Measurements from ENCODE around the gene AP1B1.

Gene AP1B1

DNA sequence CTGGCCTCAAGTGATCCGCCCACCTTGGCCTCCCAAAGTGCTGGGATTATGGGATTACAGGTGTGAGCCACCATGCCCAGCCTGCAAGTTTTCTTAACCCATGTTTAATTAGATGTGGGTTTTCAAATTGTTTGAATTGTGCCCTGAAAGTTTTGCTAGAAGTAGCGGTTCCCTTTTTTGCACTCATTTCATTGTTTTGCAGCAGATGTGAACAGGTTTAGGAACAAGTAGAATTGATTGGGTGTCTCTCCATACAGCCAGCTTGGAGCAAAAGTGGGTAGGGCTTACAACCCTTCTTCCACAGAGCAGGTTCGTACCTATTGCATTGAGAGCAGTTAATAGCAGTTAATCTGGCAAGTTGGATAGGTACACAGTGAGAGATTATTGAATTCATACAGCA lies 104.2 kb downstream of the AP1B1 start:
- TF ChIP-seq, protein P1, sequence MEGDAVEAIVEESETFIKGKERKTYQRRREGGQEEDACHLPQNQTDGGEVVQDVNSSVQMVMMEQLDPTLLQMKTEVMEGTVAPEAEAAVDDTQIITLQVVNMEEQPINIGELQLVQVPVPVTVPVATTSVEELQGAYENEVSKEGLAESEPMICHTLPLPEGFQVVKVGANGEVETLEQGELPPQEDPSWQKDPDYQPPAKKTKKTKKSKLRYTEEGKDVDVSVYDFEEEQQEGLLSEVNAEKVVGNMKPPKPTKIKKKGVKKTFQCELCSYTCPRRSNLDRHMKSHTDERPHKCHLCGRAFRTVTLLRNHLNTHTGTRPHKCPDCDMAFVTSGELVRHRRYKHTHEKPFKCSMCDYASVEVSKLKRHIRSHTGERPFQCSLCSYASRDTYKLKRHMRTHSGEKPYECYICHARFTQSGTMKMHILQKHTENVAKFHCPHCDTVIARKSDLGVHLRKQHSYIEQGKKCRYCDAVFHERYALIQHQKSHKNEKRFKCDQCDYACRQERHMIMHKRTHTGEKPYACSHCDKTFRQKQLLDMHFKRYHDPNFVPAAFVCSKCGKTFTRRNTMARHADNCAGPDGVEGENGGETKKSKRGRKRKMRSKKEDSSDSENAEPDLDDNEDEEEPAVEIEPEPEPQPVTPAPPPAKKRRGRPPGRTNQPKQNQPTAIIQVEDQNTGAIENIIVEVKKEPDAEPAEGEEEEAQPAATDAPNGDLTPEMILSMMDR (IDR thresholded peaks at IDR 0.05; ENCODE audit: insufficient read depth, low read depth, low read length, missing control alignments), result no peak
- H3K4me3 ChIP-seq (ENCODE audit: low read length), result no peak overlapping the region
- DNase-seq (ENCODE audit: low read depth), result no peak

DNA sequence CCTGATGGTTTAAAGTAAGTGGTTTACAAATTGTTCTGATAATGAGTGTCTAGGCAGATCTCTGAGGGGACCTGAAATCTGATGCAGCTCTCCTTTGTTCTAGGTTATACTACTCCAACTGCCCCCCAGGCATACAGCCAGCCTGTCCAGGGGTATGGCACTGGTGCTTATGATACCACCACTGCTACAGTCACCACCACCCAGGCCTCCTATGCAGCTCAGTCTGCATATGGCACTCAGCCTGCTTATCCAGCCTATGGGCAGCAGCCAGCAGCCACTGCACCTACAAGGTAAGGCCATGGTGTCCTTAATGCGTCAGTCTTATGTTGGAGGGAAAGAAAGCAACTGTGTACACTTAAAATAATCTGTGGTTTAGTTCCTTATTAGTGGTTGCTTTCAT lies 110.4 kb downstream of the AP1B1 start:
- DNase-seq (ENCODE audit: low read depth), result no peak
- TF ChIP-seq, protein P1 (IDR thresholded peaks at IDR 0.05; ENCODE audit: insufficient read depth, low read depth, low read length, missing control alignments), result no peak
- H3K4me3 ChIP-seq (ENCODE audit: low read length), result no peak overlapping the region
